ENCODE results near the gene ECT2L.

Gene ECT2L

DNA sequence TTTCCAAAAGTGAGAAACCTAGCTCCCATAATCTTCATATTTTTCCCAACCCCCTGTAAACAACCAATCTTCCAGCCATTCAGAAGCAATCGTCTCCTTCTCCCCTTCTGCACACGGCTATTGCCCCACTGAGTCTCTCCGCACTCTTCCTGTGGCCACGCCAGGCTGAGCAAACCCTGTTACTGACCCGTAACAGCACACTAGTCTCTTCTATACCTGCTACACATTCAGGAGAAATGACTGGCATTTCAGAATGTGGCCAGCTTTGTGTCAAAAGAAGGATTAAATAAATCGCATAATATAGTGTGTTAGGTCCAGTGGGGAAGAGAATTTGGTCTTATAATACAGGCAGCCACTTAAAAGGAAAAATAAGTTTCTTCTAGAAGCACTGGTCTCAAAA lies 41.4 kb downstream of the ECT2L start:
- Histone ChIP-seq H3K27ac (replicated peaks) (no peak overlapping the region), H3K27me3 (ENCODE audit: insufficient read depth, poor library complexity, severe bottlenecking) (no peaks in the 10 kb centered on the region), H3K4me3 (replicated peaks; ENCODE audit: insufficient read depth, low read length) (no peak overlapping the region)
- no peak for DNase-seq (ENCODE audit: low read depth in 1 of 2, low spot score in 1 of 2)
- TF ChIP-seq CTCF (IDR thresholded peaks at IDR 0.05; ENCODE audit: insufficient read depth, low read length) (no peak), SPI1 (IDR thresholded peaks at IDR 0.05; ENCODE audit: borderline replicate concordance, low read depth) (no peak), POLR2AphosphoS5 (IDR thresholded peaks at IDR 0.05; ENCODE audit: low read depth) (no peak), GABPA (IDR thresholded peaks at IDR 0.05; ENCODE audit: low read depth) (no peak)
- TF ChIP-seq, protein P1, sequence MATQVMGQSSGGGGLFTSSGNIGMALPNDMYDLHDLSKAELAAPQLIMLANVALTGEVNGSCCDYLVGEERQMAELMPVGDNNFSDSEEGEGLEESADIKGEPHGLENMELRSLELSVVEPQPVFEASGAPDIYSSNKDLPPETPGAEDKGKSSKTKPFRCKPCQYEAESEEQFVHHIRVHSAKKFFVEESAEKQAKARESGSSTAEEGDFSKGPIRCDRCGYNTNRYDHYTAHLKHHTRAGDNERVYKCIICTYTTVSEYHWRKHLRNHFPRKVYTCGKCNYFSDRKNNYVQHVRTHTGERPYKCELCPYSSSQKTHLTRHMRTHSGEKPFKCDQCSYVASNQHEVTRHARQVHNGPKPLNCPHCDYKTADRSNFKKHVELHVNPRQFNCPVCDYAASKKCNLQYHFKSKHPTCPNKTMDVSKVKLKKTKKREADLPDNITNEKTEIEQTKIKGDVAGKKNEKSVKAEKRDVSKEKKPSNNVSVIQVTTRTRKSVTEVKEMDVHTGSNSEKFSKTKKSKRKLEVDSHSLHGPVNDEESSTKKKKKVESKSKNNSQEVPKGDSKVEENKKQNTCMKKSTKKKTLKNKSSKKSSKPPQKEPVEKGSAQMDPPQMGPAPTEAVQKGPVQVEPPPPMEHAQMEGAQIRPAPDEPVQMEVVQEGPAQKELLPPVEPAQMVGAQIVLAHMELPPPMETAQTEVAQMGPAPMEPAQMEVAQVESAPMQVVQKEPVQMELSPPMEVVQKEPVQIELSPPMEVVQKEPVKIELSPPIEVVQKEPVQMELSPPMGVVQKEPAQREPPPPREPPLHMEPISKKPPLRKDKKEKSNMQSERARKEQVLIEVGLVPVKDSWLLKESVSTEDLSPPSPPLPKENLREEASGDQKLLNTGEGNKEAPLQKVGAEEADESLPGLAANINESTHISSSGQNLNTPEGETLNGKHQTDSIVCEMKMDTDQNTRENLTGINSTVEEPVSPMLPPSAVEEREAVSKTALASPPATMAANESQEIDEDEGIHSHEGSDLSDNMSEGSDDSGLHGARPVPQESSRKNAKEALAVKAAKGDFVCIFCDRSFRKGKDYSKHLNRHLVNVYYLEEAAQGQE (IDR thresholded peaks at IDR 0.05; ENCODE audit: insufficient replicate concordance, low read depth): no peak

- no peak overlapping the region for H3K27ac ChIP-seq (replicated peaks)
- no peaks in the 10 kb centered on the region for H3K27me3 ChIP-seq (ENCODE audit: insufficient read depth, poor library complexity, severe bottlenecking)
- no peak for DNase-seq (ENCODE audit: low read depth in 1 of 2, low spot score in 1 of 2)
- H3K4me3 ChIP-seq (replicated peaks; ENCODE audit: insufficient read depth, low read length): no peak overlapping the region
- TF ChIP-seq, protein P1 (IDR thresholded peaks at IDR 0.05; ENCODE audit: insufficient replicate concordance, low read depth): no peak
- TF ChIP-seq GABPA (IDR thresholded peaks at IDR 0.05; ENCODE audit: low read depth) (no peak), SPI1 (IDR thresholded peaks at IDR 0.05; ENCODE audit: borderline replicate concordance, low read depth) (no peak), POLR2AphosphoS5 (IDR thresholded peaks at IDR 0.05; ENCODE audit: low read depth) (no peak), CTCF (IDR thresholded peaks at IDR 0.05; ENCODE audit: insufficient read depth, low read length) (no peak)
Measured at GRCh38 chr6:138844192-138844591, 48.3 kb downstream of the ECT2L start.

GRCh38 chr6:138847884-138848283 lies 52.0 kb downstream of the ECT2L start:
- no peaks in the 10 kb centered on the region for H3K27me3 ChIP-seq (ENCODE audit: insufficient read depth, poor library complexity, severe bottlenecking)
- no peak for TF ChIP-seq GABPA (IDR thresholded peaks at IDR 0.05; ENCODE audit: low read depth)
- TF ChIP-seq, protein P1 (IDR thresholded peaks at IDR 0.05; ENCODE audit: insufficient replicate concordance, low read depth): no peak
- no peak for DNase-seq (ENCODE audit: low read depth in 1 of 2, low spot score in 1 of 2)
- no peak overlapping the region for H3K4me3 ChIP-seq (replicated peaks; ENCODE audit: insufficient read depth, low read length)
- no peak overlapping the region for H3K27ac ChIP-seq (replicated peaks)

DNA sequence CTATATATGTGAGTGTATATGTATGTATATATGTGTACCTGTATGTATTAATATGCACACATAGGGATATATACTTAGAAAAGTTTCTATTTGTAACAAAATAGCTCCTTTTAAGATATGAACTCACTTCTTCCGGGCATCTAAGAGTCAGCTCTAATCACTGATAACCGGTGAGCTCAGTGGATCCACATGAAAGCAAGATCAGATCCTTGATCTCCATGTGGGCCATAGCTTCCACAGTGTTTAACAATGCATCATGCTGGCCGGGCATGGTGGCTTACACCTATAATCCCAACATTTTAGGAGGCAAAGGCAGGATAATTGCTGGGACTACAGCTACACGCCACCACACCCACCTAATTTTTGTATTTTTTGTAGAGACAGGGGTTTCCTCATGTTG lies 52.6 kb downstream of the ECT2L start:
- no peak overlapping the region for H3K27ac ChIP-seq (replicated peaks)
- DNase-seq (ENCODE audit: low read depth in 1 of 2, low spot score in 1 of 2): no peak
- no peak for TF ChIP-seq GABPA (IDR thresholded peaks at IDR 0.05; ENCODE audit: low read depth)
- TF ChIP-seq CTCF (IDR thresholded peaks at IDR 0.05; ENCODE audit: insufficient read depth, low read length): no peak
- TF ChIP-seq, protein P1 (IDR thresholded peaks at IDR 0.05; ENCODE audit: insufficient replicate concordance, low read depth): no peak
- TF ChIP-seq POLR2AphosphoS5 (IDR thresholded peaks at IDR 0.05; ENCODE audit: low read depth): no peak
- no peak for TF ChIP-seq SPI1 (IDR thresholded peaks at IDR 0.05; ENCODE audit: borderline replicate concordance, low read depth)
- no peak overlapping the region for H3K4me3 ChIP-seq (replicated peaks; ENCODE audit: insufficient read depth, low read length)
- no peaks in the 10 kb centered on the region for H3K27me3 ChIP-seq (ENCODE audit: insufficient read depth, poor library complexity, severe bottlenecking)

Data from HL-60 (cell line).